Mesendoderm (in vitro differentiated cells): ENCODE data around the gene SIGLEC8.
A peak's percentile ranks its signal among the peaks of the same experiment; 100 is the strongest.
"Not testable (repeated sequence)": the region's sequence is repeated elsewhere in the genome, so short reads cannot be mapped to it uniquely, and the experiment has no call there.

Experiments used
- DNase-seq: peaks from one replicate; pipeline ENCODE4 v3.0.0; 2013
- H2AK5ac ChIP-seq: 2 replicates; pipeline ENCODE4 v1.6.1; 2013; ENCODE audit warnings: low read length, inconsistent platforms
- H2BK120ac ChIP-seq: 2 replicates; pipeline ENCODE4 v1.6.1; 2013; ENCODE audit warnings: low read depth, mild to moderate bottlenecking, low read length, moderate library complexity, mixed read lengths
- H2BK15ac ChIP-seq: replicated peaks from 2 replicates; pipeline ENCODE4 v1.6.1; 2013; ENCODE audit warnings: low read depth, mild to moderate bottlenecking, moderate library complexity
- H2BK5ac ChIP-seq: 2 replicates; pipeline ENCODE4 v1.6.1; 2013; ENCODE audit warnings: low read length, inconsistent platforms
- H3K18ac ChIP-seq: 2 replicates; pipeline ENCODE4 v1.6.1; 2013; ENCODE audit warnings: mild to moderate bottlenecking, low read length, mixed read lengths
- H3K23ac ChIP-seq: one replicate; pipeline ENCODE4 v1.6.1; 2013; ENCODE audit warnings: low read length
- H3K27ac ChIP-seq: 2 replicates; pipeline ENCODE4 v1.5.1; 2013; ENCODE audit warnings: low read depth, mild to moderate bottlenecking, inconsistent platforms, low read length, moderate library complexity
- H3K27me3 ChIP-seq: 2 replicates; pipeline ENCODE4 v1.6.1; 2013; ENCODE audit warnings: low read length, control low read depth, mild to moderate bottlenecking, inconsistent platforms; ENCODE audit not compliant: insufficient read depth, poor library complexity
- H3K36me3 ChIP-seq: 2 replicates; pipeline ENCODE4 v1.6.1; 2013; ENCODE audit warnings: low read length, inconsistent platforms; ENCODE audit not compliant: control insufficient read depth, insufficient read depth
- H3K4ac ChIP-seq: one replicate; pipeline ENCODE4 v1.6.1; 2013; ENCODE audit warnings: low read depth, mild to moderate bottlenecking, low read length, moderate library complexity
- H3K4me1 ChIP-seq: 2 replicates; pipeline ENCODE4 v1.6.1; 2013; ENCODE audit warnings: low read depth, low read length, inconsistent platforms; ENCODE audit not compliant: control insufficient read depth
- H3K4me2 ChIP-seq: 2 replicates; pipeline ENCODE4 v1.6.1; 2013; ENCODE audit warnings: low read length
- H3K4me3 ChIP-seq: 2 replicates; pipeline ENCODE4 v1.5.1; 2013; ENCODE audit warnings: mild to moderate bottlenecking, low read length
- H3K56ac ChIP-seq: one replicate; pipeline ENCODE4 v1.6.1; 2013; ENCODE audit warnings: low read length
- H3K79me1 ChIP-seq: 2 replicates; pipeline ENCODE4 v1.6.1; 2013; ENCODE audit warnings: low read length, inconsistent platforms
- H3K79me2 ChIP-seq: 2 replicates; pipeline ENCODE4 v1.6.1; 2013; ENCODE audit warnings: mild to moderate bottlenecking, low read length; ENCODE audit not compliant: control insufficient read depth, insufficient read depth
- H3K9ac ChIP-seq: 2 replicates; pipeline ENCODE4 v1.6.1; 2013; ENCODE audit warnings: low read length, inconsistent platforms
- H4K5ac ChIP-seq: one replicate; pipeline ENCODE4 v1.6.1; 2013; ENCODE audit warnings: low read length
- H4K8ac ChIP-seq: one replicate; pipeline ENCODE4 v1.6.1; 2013; ENCODE audit warnings: low read depth, mild to moderate bottlenecking, control low read depth, low read length, moderate library complexity
- WGBS: extraction: QIAGEN DNeasy Blood & Tissue Kit; methylation state at CpG from one replicate; pipeline ENCODE4 v1.1.7; 2013; ENCODE audit warnings: low lambda C conversion rate, missing lambda C conversion rate; ENCODE audit not compliant: insufficient coverage; ENCODE audit errors: extremely low coverage; 5-methylcytosine and 5-hydroxymethylcytosine counted together

Gene SIGLEC8

GRCh38 chr19:51427201-51427600, 31.1 kb downstream of the SIGLEC8 start:
- WGBS: no CpG with 5 or more reads among the region's 3 CpGs
- no peak overlapping the region for H3K27ac ChIP-seq
- H4K5ac ChIP-seq: no peak overlapping the region

GRCh38 chr19:51422053-51422448, 36.2 kb downstream of the SIGLEC8 start:
- no peak overlapping the region for H3K18ac ChIP-seq
- H2BK15ac ChIP-seq: no peak overlapping the region
- H3K36me3 ChIP-seq: no peaks in the 10 kb centered on the region
- no peak overlapping the region for H3K4me3 ChIP-seq
- no peak overlapping the region for H2BK5ac ChIP-seq
- no peak overlapping the region for H3K4ac ChIP-seq
- H3K4me1 ChIP-seq: no peaks in the 10 kb centered on the region
- no peak overlapping the region for H3K4me2 ChIP-seq
- H2AK5ac ChIP-seq: no peak overlapping the region
- no peaks in the 10 kb centered on the region for H3K79me1 ChIP-seq
- no peak overlapping the region for H3K56ac ChIP-seq
- H4K8ac ChIP-seq: no peak overlapping the region
- H4K5ac ChIP-seq: no peak overlapping the region
- H3K9ac ChIP-seq: no peak overlapping the region
- no peaks in the 10 kb centered on the region for H3K27me3 ChIP-seq
- no peak overlapping the region for H2BK120ac ChIP-seq
- WGBS: no CpG with 5 or more reads among the region's 19 CpGs
- no peaks in the 10 kb centered on the region for H3K79me2 ChIP-seq
- H3K23ac ChIP-seq: no peak overlapping the region
- H3K27ac ChIP-seq: no peak overlapping the region
- DNase-seq: peak; percentile 85

More at GRCh38 chr19:51427201-51427600, 31.1 kb downstream of the SIGLEC8 start:
- Histone ChIP-seq H3K18ac (no peak overlapping the region), H3K4me3 (no peak overlapping the region), H3K4me1 (no peaks in the 10 kb centered on the region), H2AK5ac (no peak overlapping the region), H3K56ac (no peak overlapping the region), H3K36me3 (no peaks in the 10 kb centered on the region), H3K27me3 (no peaks in the 10 kb centered on the region), H3K79me2 (no peaks in the 10 kb centered on the region), H3K4me2 (no peak overlapping the region), H3K79me1 (no peaks in the 10 kb centered on the region), H2BK5ac (no peak overlapping the region), H3K4ac (no peak overlapping the region), H2BK120ac (no peak overlapping the region), H3K9ac (no peak overlapping the region), H2BK15ac (no peak overlapping the region), H4K8ac (no peak overlapping the region), H3K23ac (no peak overlapping the region)
- DNase-seq: no peak

- no peak overlapping the region for H3K23ac ChIP-seq
- no peaks in the 10 kb centered on the region for H3K36me3 ChIP-seq
- H3K4me2 ChIP-seq: no peak overlapping the region
- no peak overlapping the region for H2AK5ac ChIP-seq
- H3K4ac ChIP-seq: no peak overlapping the region
- H3K79me2 ChIP-seq: no peaks in the 10 kb centered on the region
- H3K4me3 ChIP-seq: no peak overlapping the region
- no peak overlapping the region for H3K18ac ChIP-seq
- H4K8ac ChIP-seq: no peak overlapping the region
- H3K4me1 ChIP-seq: no peaks in the 10 kb centered on the region
- WGBS: no CpG with 5 or more reads among the region's 39 CpGs
- H3K79me1 ChIP-seq: no peaks in the 10 kb centered on the region
- H2BK15ac ChIP-seq: no peak overlapping the region
- no peak overlapping the region for H3K27ac ChIP-seq
- H3K9ac ChIP-seq: no peak overlapping the region
- no peak overlapping the region for H2BK120ac ChIP-seq
- no peak overlapping the region for H2BK5ac ChIP-seq
- H3K56ac ChIP-seq: no peak overlapping the region
- peak; percentile 1 for DNase-seq
- H4K5ac ChIP-seq: no peak overlapping the region
- no peaks in the 10 kb centered on the region for H3K27me3 ChIP-seq
Observed at GRCh38 chr19:51421229-51422052, 36.8 kb downstream of the SIGLEC8 start.

DNA sequence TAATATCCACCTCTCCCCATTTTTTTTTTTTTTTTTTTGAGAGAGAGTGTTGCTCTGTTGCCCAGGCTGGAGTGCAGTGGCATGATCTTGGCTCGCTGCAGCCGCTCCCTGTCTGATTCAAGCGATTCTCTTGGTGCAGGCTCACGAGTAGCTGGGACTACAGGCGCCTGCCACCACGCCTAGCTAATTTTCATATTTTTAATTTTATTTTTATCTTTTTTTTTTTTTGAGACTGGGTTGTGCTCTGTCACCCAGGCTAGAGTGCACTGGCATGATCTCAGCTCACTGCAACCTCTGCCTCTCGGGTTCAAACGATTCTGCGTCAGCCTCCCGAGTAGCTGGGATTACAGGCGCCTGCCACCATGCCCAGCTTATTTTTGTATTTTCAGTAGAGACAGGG, 37.7 kb downstream of the SIGLEC8 start:
- not testable (repeated sequence) for DNase-seq, H3K27me3 ChIP-seq

DNA sequence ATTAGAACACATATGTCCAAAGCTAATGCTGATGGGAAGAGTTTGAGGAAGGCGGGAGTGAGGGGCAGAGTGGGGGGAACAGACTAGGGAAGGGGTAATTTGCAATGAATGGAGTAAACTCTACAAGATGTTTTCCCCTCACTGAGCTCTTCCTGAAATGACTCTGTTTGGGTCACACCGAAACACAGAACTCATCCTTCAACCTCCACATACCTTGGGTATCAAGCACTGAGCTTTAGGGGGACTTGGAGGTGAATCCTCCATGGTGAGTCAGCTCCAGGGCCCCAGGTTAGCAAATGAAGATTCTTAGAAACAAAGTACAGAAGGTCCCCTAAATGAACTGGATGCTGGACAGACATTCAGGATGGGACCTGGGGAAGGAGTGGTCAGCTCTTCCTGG, 39.5 kb downstream of the SIGLEC8 start:
- no peak overlapping the region for H4K5ac ChIP-seq
- H2AK5ac ChIP-seq: no peak overlapping the region
- no peak overlapping the region for H3K27ac ChIP-seq
- H3K4me3 ChIP-seq: no peak overlapping the region
- no peak overlapping the region for H4K8ac ChIP-seq
- H3K23ac ChIP-seq: no peak overlapping the region
- no peak overlapping the region for H3K4me2 ChIP-seq
- no peak overlapping the region for H3K56ac ChIP-seq
- H2BK5ac ChIP-seq: no peak overlapping the region
- DNase-seq: no peak
- no peaks in the 10 kb centered on the region for H3K27me3 ChIP-seq
- no CpG with 5 or more reads among the region's 2 CpGs for WGBS
- H3K79me1 ChIP-seq: no peaks in the 10 kb centered on the region
- H2BK15ac ChIP-seq: no peak overlapping the region
- H3K4ac ChIP-seq: no peak overlapping the region
- H3K4me1 ChIP-seq: no peaks in the 10 kb centered on the region
- H3K36me3 ChIP-seq: no peaks in the 10 kb centered on the region
- no peak overlapping the region for H2BK120ac ChIP-seq
- H3K18ac ChIP-seq: no peak overlapping the region
- no peaks in the 10 kb centered on the region for H3K79me2 ChIP-seq
- no peak overlapping the region for H3K9ac ChIP-seq

More for the DNA sequence above, 37.7 kb downstream of the SIGLEC8 start:
- not testable (repeated sequence) for H3K79me1 ChIP-seq, H2BK120ac ChIP-seq, H3K27ac ChIP-seq, H3K4ac ChIP-seq, H2BK15ac ChIP-seq, H4K5ac ChIP-seq, H3K79me2 ChIP-seq, H3K4me2 ChIP-seq, H2BK5ac ChIP-seq, H3K9ac ChIP-seq, H4K8ac ChIP-seq, H2AK5ac ChIP-seq, H3K4me1 ChIP-seq, H3K23ac ChIP-seq, H3K18ac ChIP-seq, H3K56ac ChIP-seq, H3K4me3 ChIP-seq, H3K36me3 ChIP-seq
- no CpG with 5 or more reads among the region's 11 CpGs for WGBS

GRCh38 chr19:51417810-51418157, 40.5 kb downstream of the SIGLEC8 start:
- Histone ChIP-seq H3K4me1 (no peaks in the 10 kb centered on the region), H2BK120ac (no peak overlapping the region), H3K79me1 (no peaks in the 10 kb centered on the region), H3K79me2 (no peaks in the 10 kb centered on the region), H3K4me3 (no peak overlapping the region), H3K4ac (no peak overlapping the region), H3K36me3 (no peaks in the 10 kb centered on the region), H4K8ac (no peak overlapping the region), H2BK15ac (no peak overlapping the region), H3K27ac (no peak overlapping the region), H3K23ac (no peak overlapping the region), H3K18ac (no peak overlapping the region), H2AK5ac (no peak overlapping the region), H3K4me2 (no peak overlapping the region), H2BK5ac (no peak overlapping the region), H3K9ac (no peak overlapping the region), H4K5ac (no peak overlapping the region), H3K56ac (no peak overlapping the region), H3K27me3 (no peaks in the 10 kb centered on the region)
- no peak for DNase-seq
- no CpG with 5 or more reads among the region's 3 CpGs for WGBS
